ENCODE measurements around the gene KLHL29. TPM values are rescaled to one million over a fixed set of nuclear protein-coding genes. Genes with fewer than 3 reads are reported as not detected.
A peak's percentile ranks its signal among the peaks of the same experiment; 100 is the strongest.

KLHL29 gene
- total RNA-seq, 6 experiments from 2014 or later = 1.2 to 10.2 (median 6.4) TPM

- peak in 1 of 4 donors; percentile 29 for ATAC-seq
- no peak for DNase-seq
- no peak overlapping the region for H3K27ac ChIP-seq
- no peaks in the 10 kb centered on the region for H3K36me3 ChIP-seq
- no peak overlapping the region for H3K4me3 ChIP-seq
- intact Hi-C loops (cut with DNase I) = no loop called here
- no peaks in the 10 kb centered on the region for H3K4me1 ChIP-seq
- 90% methylated on average over 7 of the region's 10 CpGs for WGBS (ENCODE audit: insufficient coverage, low coverage, low lambda C conversion rate, missing lambda C conversion rate)
- no peaks in the 10 kb centered on the region for H3K9me3 ChIP-seq
- no peak for TF ChIP-seq POLR2A (IDR thresholded peaks at IDR 0.05)
- TF ChIP-seq CTCF (IDR thresholded peaks at IDR 0.05) = no peak
- H3K27me3 ChIP-seq = no peaks in the 10 kb centered on the region
Observed at GRCh38 chr2:23399674-23400261, 14.8 kb downstream of the KLHL29 start.

- 81% methylated on average over 3 of the region's 4 CpGs for WGBS (ENCODE audit: insufficient coverage, low coverage, low lambda C conversion rate, missing lambda C conversion rate)
- Histone ChIP-seq H3K4me1 (no peaks in the 10 kb centered on the region), H3K9me3 (no peaks in the 10 kb centered on the region), H3K4me3 (no peak overlapping the region), H3K27me3 (no peaks in the 10 kb centered on the region), H3K36me3 (no peaks in the 10 kb centered on the region), H3K27ac (no peak overlapping the region)
- no peak for ATAC-seq
- TF ChIP-seq POLR2A (IDR thresholded peaks at IDR 0.05) (no peak), CTCF (IDR thresholded peaks at IDR 0.05) (no peak)
- DNase-seq = no peak
- intact Hi-C loops (cut with DNase I) = no loop called here
Observed at GRCh38 chr2:23400703-23401102, 15.7 kb downstream of the KLHL29 start.

GRCh38 chr2:23401427-23402204 lies 16.6 kb downstream of the KLHL29 start:
- Histone ChIP-seq H3K4me1 (no peaks in the 10 kb centered on the region), H3K4me3 (no peak overlapping the region), H3K27me3 (no peaks in the 10 kb centered on the region), H3K9me3 (no peaks in the 10 kb centered on the region), H3K27ac (no peak overlapping the region), H3K36me3 (no peaks in the 10 kb centered on the region)
- DNase-seq = no peak
- intact Hi-C loops (cut with DNase I) = no loop called here
- no peak for TF ChIP-seq CTCF (IDR thresholded peaks at IDR 0.05)
- TF ChIP-seq POLR2A (IDR thresholded peaks at IDR 0.05) = no peak
- no peak for ATAC-seq
- 66% methylated on average over 8 of the region's 14 CpGs for WGBS (ENCODE audit: insufficient coverage, low coverage, low lambda C conversion rate, missing lambda C conversion rate)

- no peaks in the 10 kb centered on the region for H3K9me3 ChIP-seq
- intact Hi-C loops (cut with DNase I) = no loop called here
- ATAC-seq (peak; percentile 40 to 82 (median 50)), DNase-seq (no peak)
- WGBS (ENCODE audit: insufficient coverage, low coverage, low lambda C conversion rate, missing lambda C conversion rate) = 37% methylated on average over 6 of the region's 6 CpGs
- H3K4me1 ChIP-seq = no peaks in the 10 kb centered on the region
- H3K27ac ChIP-seq = no peak overlapping the region
- TF ChIP-seq POLR2A (IDR thresholded peaks at IDR 0.05) (no peak), CTCF (IDR thresholded peaks at IDR 0.05) (no peak)
- H3K36me3 ChIP-seq = no peaks in the 10 kb centered on the region
- H3K27me3 ChIP-seq = no peaks in the 10 kb centered on the region
- H3K4me3 ChIP-seq = no peak overlapping the region
Observed at GRCh38 chr2:23402205-23402740, 17.3 kb downstream of the KLHL29 start.
